HG02970 (cell line): Measurements from ENCODE around the gene SLC2A10.
"Not testable (repeated sequence)": the region's sequence is repeated elsewhere in the genome, so short reads cannot be mapped to it uniquely, and the experiment has no call there.

ENCODE experiments used
- ATAC-seq: cut with Tn5 transposase; IDR thresholded peaks from one replicate; pipeline ENCODE4 v1.9.1; 2021; ENCODE audit warnings: mild to moderate bottlenecking, moderate library complexity, moderate number of reproducible peaks; ENCODE audit not compliant: unreplicated experiment, low FRiP score

The SLC2A10 gene

DNA sequence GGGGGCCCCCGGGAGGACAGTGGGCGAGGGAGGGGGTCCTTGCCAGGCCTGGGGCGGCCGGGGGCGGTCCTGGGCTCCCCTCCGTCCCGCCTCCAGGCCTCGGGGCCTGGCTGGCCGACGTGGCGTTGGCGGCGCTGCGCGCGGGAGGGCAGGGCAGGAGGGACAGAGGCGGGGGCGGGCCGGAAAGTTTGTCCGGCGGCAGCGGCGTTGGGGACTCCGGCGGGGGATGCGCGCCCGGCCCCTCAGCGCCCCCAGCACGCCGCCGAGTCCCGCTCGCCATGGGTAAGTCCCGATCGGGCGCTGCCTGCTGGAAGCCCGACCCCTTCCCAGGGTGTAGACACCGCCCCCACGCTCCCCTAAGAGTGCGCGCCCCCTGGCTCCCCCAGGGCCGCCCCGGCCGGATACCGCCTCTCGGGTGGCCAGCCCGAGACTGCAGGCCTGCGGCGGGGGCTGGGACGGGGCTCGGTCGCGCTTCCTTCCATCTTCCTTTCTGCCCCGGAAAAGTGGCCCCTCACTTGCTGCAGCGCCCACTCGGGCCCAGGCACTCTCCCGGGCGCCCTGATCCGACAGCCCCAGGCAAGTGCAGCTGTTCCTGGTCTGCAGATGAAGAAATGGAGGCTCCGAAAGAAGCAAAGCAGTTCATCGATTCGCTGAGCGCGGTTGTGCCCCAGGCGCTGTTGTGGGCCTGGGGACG is at the start of gene SLC2A10:
Gene SLC2A10, plus strand, starts transcription at position 191 of the 694 bp plus-strand sequence. Its CDS starts 88 bp downstream, at position 279.
- no peak for ATAC-seq

DNA sequence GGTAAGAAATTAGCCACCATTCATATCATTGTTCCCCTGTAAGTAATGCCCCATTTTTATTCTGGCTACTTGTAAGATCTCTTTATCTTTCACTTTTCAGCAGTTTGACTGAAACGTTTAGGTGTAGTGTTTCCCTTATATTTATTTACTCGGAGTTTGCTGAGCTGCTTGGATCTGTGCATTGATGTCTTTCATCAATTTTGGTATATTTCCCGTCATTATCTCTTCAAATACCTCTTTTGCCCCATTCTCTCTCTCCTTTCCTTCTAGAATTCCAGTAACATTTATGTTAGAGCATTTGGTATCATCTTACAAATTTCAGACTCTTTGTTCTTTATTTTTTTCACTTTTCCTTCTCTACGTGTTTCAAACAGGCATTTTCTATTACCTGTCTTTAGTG is 49.0 kb upstream of the SLC2A10 start:
- no peak for ATAC-seq

DNA sequence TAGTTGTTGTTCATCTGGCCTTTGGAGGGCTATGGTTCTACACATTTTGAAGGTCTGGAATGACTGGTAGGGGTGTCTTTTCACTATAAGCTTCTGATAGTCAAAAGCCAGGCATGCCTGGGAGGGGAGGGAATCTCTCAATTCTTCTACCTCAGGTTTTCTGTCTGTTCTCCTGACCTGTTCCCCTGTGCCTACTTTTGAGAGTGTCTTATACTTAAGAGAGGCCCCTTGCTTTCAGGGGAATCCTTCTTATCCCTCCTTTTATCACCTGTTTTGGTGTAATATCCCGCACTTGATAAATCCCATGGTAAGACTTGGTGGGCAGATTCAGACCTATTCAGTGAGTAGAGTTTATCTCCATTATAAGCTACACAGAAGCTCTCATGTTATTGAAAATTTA is 47.8 kb upstream of the SLC2A10 start:
- no peak for ATAC-seq

DNA sequence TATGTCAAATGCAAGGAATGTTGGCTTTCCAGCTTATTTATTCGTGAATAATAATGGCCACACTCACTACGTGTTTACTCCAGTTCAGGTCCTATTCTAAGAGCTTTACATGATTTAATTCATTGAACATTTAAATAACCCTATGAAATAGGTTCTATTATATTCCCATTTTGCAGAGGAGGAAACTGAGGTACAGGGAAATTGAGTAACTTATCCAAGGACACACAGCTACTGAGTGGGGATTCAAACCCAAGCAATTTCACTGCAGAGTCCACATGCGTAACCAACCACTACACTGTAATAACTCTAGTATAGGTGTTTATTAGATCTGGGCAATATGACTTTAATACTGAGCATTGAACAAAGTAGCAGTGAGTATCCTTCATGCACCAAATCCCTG is 45.9 kb upstream of the SLC2A10 start:
- no peak for ATAC-seq

DNA sequence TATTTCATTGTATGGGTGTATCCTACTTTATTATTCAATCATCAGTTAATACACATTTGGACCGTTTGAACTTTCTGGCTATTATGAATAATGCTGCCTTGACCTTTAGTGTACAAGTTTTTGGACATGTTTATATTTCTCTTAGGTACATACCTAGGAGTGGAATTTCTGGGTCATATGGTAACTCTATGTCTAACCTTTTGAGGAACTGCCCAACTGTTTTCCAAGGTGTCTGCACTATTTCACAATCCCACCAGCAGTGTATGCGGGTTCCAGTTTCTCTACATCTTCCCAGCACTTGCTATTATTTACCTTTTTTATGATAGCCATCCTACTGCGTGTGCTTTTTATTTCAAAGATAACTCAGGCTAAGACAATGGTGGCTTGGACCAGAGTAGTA is 43.8 kb upstream of the SLC2A10 start:
- no peak for ATAC-seq

DNA sequence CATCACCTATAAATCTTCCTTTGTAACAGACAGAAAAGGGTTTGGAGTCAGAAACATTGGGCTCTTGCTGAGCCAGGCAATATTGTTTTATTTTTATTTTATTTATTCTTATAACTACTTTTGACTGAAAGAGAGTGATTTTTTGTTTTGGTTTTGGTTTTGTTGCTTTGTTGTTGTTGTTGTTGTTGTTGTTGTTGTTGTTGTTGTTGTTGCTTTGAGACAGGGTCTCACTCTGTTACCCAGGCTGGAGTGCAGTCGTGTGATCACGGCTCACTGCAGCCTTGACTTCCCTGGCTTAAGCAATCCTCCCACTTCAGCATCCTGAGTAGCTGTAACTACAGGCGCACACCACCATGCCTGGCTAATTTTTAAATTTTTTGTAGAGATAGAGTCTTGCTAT is 43.1 kb upstream of the SLC2A10 start:
- no peak for ATAC-seq

DNA sequence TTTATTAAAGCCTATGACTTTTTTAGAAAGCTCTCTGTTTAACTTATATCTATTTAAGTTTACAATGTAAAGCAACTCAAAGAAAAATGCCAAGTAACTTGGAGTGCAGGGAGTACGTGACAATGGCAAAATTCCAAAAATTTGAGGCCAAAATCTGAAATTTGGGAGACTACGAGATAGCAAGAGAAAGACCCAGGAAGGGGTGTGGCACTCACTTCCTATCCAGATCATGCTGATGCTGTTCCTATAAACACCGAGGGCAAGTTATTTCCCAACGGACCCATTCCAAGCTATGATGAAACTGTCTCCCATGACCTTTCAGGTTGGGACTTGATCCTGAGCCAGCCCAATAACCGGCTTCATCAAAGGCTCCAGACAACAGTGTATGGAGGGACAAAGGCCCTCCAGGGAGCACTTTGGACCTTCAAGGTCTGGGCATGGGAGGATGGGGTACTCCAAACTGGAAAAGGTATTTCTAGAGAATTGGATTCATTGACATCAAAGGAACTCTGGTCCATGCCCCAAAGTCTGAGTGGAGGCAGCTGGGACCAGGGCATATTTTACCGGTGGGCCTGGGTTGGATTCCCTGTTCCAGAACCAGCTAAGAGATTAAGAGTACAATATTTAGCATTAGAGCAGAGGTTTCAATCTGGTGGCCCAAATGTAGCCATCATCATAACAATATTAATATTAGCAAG is 42.5 kb upstream of the SLC2A10 start:
- ATAC-seq, result no peak

DNA sequence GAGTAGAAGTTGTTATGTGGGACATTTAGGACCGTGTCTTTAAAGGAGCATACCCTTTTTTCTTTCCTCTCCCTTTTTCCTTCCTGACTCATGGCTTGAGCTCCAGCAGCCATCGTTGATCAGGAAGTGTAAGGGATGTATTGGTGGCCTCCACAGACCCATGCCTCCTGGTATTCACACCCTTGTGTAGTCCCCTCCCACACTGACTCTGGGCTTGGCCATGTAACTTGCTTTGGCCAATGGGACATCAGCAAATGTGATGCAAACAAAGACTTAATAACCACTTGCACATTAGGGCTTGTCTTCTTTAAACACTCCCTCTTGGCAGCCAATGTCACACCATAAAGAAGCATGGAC is 39.2 kb upstream of the SLC2A10 start:
- no peak for ATAC-seq

DNA sequence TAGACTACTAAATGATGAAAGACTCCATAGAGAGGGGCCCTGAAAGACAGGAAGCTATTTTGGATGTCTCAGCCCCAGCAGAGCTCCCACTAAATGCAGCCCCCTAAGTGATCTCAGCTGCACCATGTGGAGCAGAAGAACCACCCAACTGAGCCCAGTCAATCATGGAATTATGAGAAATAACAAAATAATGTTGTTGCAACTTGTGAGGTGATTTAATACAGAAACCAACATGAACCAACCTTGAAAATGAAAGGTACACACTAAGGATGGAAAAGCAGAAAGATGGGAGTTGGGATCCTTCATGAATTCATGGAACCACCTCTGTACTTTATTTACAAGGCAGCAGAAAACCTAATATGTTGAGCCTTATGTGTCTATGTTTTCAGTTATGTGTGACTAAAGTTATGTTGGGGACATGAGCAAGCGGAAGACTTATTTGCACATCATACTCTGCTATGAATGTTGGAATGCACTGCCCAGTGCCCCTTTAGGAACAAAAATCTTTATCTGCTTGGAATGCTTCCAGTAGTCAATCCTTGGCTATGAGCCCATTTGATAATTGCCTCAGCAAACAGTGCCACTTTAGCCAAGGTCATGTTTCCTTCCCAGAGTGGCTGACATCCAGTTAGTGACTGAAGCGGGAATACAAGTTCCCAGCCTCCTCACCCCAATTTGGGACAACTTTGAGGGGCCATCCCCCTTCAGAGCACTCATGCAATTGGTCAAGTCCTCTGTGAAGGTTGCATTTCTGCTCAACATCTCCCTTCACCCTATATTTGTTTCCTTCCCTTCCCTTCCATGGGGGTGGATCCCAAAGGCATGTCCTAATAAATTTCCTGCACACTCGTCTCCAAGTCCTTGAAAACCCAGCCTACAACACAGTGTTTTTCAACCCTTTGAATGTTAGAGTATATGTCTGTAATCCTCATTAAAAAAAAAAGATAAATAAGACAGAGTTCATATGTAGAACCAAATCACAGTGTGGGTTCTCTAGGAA is 38.6 kb upstream of the SLC2A10 start:
- ATAC-seq, result no peak

DNA sequence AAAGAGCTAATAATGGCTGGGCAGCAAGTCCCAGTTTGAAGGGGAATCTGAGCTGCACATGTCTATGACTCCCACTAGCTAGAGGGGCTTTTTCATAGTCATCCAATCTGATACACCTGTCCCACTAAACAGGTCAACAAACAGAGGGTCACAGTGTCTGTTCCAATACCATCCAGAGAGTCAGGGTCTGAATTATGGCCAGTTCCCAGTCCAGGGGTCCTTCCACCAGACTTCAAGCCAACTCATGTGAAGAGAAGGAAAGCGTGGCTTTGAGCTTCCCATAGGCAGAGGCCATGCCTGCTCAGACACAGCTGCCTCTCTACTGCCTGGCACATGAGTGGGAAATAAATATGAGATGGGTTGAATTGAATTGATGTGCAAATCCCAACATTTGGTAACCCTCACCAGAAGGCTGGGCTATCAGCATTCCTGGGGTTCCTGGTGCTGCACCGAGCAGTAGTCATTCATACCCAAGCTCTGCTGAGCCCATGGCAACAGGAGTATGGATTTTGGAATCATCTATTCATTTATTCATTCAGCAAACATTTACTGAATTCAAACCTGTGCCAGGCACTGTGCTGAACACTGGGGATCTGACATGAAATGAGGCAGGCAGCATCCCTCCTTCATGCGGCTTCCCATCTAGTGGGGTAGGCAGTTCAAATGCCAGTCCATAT is 37.4 kb upstream of the SLC2A10 start:
- no peak for ATAC-seq

DNA sequence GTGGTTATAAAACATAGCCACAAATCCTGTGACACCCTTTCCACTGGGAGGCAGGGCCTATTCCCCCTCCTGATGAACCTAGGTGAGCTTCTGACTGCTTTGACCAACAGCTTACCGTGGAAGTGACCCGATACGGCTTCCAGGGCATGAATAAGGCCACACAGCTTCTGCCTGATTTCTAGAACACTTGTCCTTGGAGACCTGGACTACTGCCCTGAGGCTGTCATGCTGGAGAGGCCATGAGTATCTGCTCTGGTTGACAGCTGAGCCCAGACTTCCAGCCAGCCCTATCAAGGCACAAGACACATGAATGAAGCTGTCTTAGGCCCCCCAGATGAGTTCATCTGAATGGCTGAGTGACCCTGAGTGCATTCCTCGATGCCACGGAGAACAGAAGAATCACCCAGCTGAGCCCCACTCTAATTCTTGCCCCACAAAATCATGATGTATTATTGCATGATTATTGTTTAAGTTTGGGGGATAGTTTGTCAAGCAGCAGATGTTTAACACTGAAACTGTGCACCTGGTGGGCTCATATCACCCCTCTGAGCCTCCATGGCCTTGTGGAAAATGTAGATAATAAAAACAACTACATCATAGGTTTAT is 36.8 kb upstream of the SLC2A10 start:
- ATAC-seq, result no peak

DNA sequence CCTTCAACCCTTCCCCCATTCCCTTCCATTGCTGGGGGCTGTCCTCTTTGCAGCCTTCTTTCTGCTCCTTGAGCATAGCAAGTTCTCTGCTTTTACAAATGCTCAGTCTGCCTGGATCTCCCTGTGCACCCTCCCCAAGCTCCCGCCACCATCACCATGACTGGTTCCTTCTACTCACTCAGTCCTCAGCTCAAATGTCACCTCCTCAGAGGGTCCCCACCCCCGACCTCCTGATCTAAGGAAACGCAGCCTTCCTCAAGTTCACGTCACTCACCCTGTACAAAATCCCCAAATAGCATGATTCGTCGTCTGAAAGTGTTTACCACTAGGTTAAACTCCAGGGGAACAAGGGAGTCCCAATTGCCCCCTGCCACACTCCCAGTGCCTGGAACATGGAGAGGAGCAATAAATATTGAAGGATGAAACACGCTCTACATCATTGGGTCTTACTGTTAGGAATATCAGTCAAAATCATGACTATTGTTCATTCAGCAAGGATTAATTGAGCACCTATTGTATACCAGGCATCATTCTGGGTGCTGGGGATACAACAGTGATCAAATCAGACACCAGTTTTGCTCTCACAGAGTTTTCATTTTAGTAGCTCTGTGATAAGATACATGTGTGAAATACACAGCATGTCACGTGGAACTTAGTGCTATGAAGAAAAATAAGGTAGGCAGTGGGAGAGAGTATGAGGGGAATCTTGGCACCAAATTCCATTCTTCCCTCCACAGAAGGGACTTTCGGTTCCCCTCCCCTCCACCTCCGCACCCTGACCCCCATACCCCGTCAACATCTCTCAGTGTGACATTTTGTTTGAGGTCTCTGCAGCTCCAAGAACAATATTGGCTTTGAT is 35.8 kb upstream of the SLC2A10 start:
- ATAC-seq, result no peak

DNA sequence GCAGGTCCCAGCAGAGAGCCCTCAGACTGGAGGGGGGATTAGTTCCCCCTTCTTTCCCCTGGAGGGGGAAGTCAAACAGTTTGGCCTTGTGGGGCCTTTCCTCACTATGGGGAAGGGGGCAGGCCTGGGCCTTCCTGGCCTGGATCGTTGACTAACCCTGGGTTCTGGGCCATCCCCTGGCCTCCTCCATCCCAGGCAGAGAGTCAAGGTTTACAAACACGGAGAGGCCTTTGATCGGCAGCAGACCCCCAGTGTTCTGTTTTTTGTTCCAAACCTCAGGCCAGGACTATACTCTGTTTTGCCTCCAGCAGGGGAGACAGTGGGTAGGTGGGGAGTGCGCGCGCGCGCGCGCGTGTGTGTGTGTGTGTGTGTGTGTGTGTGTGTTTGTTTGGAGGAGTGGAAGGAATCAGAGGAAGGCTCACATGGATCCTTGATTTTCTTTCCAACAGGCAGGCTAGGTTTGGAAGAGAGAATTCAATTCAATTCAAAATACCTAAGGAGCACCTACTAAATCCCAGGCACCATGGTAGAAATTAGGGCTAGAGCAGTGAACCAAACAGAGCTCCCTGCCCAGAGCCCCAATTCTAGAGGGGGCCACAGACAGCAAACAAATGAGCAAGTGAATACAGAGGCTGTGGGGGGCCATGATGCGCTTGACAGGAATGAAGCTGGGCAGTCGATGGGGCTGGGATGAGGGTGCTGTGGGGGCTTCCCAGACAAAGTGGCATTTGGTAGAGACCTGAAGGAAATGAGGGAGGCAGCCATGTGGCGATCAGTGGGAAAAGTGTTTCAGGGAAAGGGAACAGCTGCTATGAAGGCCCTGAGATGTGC is 35.0 kb upstream of the SLC2A10 start:
- no peak for ATAC-seq

DNA sequence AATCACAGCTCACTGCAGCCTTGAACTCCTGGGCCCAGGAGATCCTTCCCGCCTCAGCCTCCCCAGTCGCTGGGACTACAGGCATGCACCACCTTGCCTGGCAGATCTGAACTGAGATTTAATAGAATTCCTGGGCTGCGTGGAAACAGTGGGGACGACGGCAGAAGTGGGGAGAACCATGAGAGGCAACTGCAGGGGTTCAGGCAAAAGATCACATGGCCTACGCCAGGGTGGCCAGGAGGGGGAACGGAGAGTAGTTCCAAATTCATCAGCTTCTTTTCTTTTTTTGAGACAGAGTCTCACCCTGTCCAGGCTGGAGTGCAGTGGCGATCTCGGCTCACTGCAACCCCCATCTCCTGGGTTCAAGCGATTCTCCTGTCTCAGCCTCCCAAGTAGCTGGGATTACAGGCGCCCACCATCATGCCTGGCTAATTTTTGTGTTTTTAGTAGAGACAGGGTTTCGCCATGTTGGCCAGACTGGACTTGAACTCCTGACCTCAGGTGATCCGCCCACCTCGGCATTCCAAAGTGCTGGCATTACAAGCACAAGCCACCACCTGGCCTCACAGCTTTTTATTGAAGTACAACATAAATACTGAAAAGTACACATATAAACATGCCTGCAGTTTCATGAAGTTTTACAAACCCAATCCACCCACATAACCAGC is 32.7 kb upstream of the SLC2A10 start:
- ATAC-seq, result not testable (repeated sequence)

DNA sequence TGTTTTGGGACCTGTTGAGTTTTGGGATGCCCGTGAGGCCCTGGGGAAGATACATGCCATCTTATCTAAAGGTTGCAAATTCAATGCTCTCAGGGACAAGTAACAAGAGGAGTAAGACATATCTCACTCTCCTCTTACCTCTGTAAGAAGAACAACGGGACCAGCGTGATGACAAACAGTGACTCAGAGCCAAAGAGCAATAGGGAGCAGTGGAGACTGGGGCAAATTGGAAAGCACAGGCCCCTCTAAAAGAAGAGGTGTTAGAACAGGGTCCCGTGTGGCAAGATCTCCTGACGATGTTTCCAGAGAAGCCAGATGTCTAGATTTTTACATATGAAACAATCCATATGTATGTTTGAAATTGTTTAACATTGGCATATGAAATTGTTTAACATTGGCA is 31.8 kb upstream of the SLC2A10 start:
- no peak for ATAC-seq

DNA sequence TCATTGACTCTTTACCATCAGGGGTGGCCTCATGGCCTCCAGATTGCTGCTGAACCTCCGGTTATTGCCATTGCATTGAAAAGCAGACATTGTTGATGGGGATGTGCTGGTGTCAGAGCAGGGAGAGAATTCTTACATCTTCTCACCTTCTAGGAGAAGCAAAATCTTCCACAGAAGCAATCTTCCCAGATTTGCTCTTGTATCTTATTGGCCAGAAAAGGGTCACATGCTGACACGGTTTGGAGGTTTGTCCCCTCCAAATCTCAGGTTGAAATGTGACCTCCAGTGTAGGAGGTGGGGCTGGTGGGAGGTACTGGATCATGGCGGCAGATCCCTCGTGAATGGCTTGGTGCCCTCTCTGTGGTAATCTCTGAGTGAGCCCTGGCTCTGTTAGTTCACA is 30.9 kb upstream of the SLC2A10 start:
- ATAC-seq, result no peak

DNA sequence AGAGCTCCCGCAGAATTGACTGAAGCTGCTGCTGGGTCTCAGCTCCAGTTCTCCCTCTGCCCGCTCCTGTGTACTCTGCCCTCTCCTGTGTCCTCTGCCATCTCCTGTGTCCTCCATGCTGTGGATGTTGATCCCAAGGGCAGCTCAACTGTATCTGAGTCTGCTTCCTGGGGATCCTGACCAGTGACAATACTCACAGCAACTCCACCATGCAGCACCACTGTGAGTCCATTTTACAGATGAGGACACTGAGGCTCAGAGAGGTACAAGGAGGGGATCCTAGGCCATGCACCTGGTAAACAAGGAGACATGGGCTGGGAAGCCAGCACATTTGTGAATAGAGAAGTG is 28.8 kb upstream of the SLC2A10 start:
- no peak for ATAC-seq
